ENCODE measurements around the gene ALX4. TPM values are rescaled to one million over a fixed set of nuclear protein-coding genes. Genes with fewer than 3 reads are reported as not detected.

Gene ALX4
- total RNA-seq, 2 donors from 2014 or later = not detected

- DNase-seq (ENCODE audit: low spot score) (no peak), ATAC-seq (ENCODE audit: insufficient number of reproducible peaks, low FRiP score, low read depth) (no peak)
- Histone ChIP-seq H3K4me3 (no peak overlapping the region), H3K4me1 (ENCODE audit: control insufficient read depth in 1 of 2, low read depth in 2 of 2) (no peaks in the 10 kb centered on the region), H3K36me3 (peaks cover 5% of the 10 kb centered on the region), H3K27me3 (replicated peaks; ENCODE audit: insufficient read depth) (no peaks in the 10 kb centered on the region), H3K27ac (no peak overlapping the region), H3K9me3 (no peaks in the 10 kb centered on the region)
- TF ChIP-seq CTCF (IDR thresholded peaks at IDR 0.05) = no peak
Measured at GRCh38 chr11:44219830-44220796, 89.8 kb downstream of the ALX4 start.

- DNase-seq (ENCODE audit: low spot score) = no peak
- Histone ChIP-seq H3K4me3 (no peak overlapping the region), H3K9me3 (no peaks in the 10 kb centered on the region), H3K4me1 (ENCODE audit: control insufficient read depth in 1 of 2, low read depth in 2 of 2) (no peaks in the 10 kb centered on the region), H3K27ac (no peak overlapping the region), H3K36me3 (peaks cover 5% of the 10 kb centered on the region), H3K27me3 (replicated peaks; ENCODE audit: insufficient read depth) (no peaks in the 10 kb centered on the region)
- no peak for ATAC-seq (ENCODE audit: insufficient number of reproducible peaks, low FRiP score, low read depth)
- TF ChIP-seq CTCF (IDR thresholded peaks at IDR 0.05) = no peak
Measured at GRCh38 chr11:44217432-44217831, 92.5 kb downstream of the ALX4 start.

- Histone ChIP-seq H3K9me3 (no peaks in the 10 kb centered on the region), H3K4me3 (no peak overlapping the region), H3K27ac (no peak overlapping the region), H3K27me3 (replicated peaks; ENCODE audit: insufficient read depth) (no peaks in the 10 kb centered on the region), H3K36me3 (peaks cover 5% of the 10 kb centered on the region), H3K4me1 (ENCODE audit: control insufficient read depth in 1 of 2, low read depth in 2 of 2) (no peaks in the 10 kb centered on the region)
- no peak for TF ChIP-seq CTCF (IDR thresholded peaks at IDR 0.05)
- no peak for ATAC-seq (ENCODE audit: insufficient number of reproducible peaks, low FRiP score, low read depth)
- DNase-seq (ENCODE audit: low spot score) = no peak
Measured at GRCh38 chr11:44213148-44213547, 96.8 kb downstream of the ALX4 start.

GRCh38 chr11:44212128-44212527 lies 97.8 kb downstream of the ALX4 start:
- no peak for TF ChIP-seq CTCF (IDR thresholded peaks at IDR 0.05)
- Histone ChIP-seq H3K27ac (no peak overlapping the region), H3K4me1 (ENCODE audit: control insufficient read depth in 1 of 2, low read depth in 2 of 2) (no peaks in the 10 kb centered on the region), H3K27me3 (replicated peaks; ENCODE audit: insufficient read depth) (no peaks in the 10 kb centered on the region), H3K36me3 (peaks cover 5% of the 10 kb centered on the region), H3K9me3 (no peaks in the 10 kb centered on the region), H3K4me3 (no peak overlapping the region)
- ATAC-seq (ENCODE audit: insufficient number of reproducible peaks, low FRiP score, low read depth) (no peak), DNase-seq (ENCODE audit: low spot score) (no peak)

Other genes starting within 250 kb of the ALX4 start
- 10 to 100 TPM; 32.3 to 32.6 TPM for gene ACCS, start 243.9 kb downstream of the ALX4 start, total RNA-seq
- 100 to 1,000 TPM in 1 of 2 donors, 10 to 100 TPM in 1; 64.4 to 102 TPM for gene EXT2, start 214.5 kb downstream of the ALX4 start, total RNA-seq

Measured in thoracic aorta (tissue), 2 donors.